ENCODE measurements around the gene TRABD2B. TPM values are rescaled to one million over a fixed set of nuclear protein-coding genes. Genes with fewer than 3 reads are reported as not detected.

Gene TRABD2B
- total and polyA plus RNA-seq, 2 of the 13 experiments (the other 11 are each of a cell fraction or from before 2014, with no cell fraction given), result 0.04 TPM; not detected in 1

- BruUV-seq (replicated peaks), result no TSS peak
- Histone ChIP-seq H3K9me3 (ENCODE audit: low read length) (no peaks in the 10 kb centered on the region), H3K4me3 (replicated peaks in 1 of 3; ENCODE audit: insufficient read depth in 1 of 3, low read depth in 2 of 3, low read length in 3 of 3) (no peak overlapping the region), H3K27me3 (ENCODE audit: control insufficient read depth in 1 of 2, insufficient read depth in 2 of 2, low read length in 2 of 2) (no peaks in the 10 kb centered on the region; a peak in 2 of 5 replicates), H3K4me2 (ENCODE audit: low read depth, low read length) (no peak overlapping the region), H3K36me3 (replicated peaks in 1 of 2; ENCODE audit: control insufficient read depth in 1 of 2, insufficient read depth in 2 of 2, low read length in 2 of 2) (no peaks in the 10 kb centered on the region), H4K20me1 (ENCODE audit: insufficient read depth, low read length) (no peaks in the 10 kb centered on the region), H3K27ac (ENCODE audit: extremely low read length, insufficient read depth, low read length) (no peak overlapping the region), H2AFZ (ENCODE audit: low read length) (no peak overlapping the region), H3K9ac (ENCODE audit: insufficient read depth, low read depth, low read length) (no peak overlapping the region), H3K79me2 (ENCODE audit: insufficient read depth, low read length) (no peaks in the 10 kb centered on the region), H3K4me1 (ENCODE audit: insufficient read depth, low read length) (no peaks in the 10 kb centered on the region)
- no peak for TF ChIP-seq ZNF562 (CRISPR knock-in tag; IDR thresholded peaks at IDR 0.05; ENCODE audit: borderline replicate concordance)
- TF ChIP-seq SNAPC5 (CRISPR knock-in tag; IDR thresholded peaks at IDR 0.05; ENCODE audit: borderline replicate concordance), result no peak
- TF ChIP-seq PREB (CRISPR knock-in tag; IDR thresholded peaks at IDR 0.05), result no peak
- TF ChIP-seq ZNF761 (CRISPR knock-in tag; conservative IDR thresholded peaks at IDR 0.05), result no peak
- TF ChIP-seq ZNF253 (CRISPR knock-in tag; IDR thresholded peaks at IDR 0.05; ENCODE audit: borderline replicate concordance), result no peak
- no peak for TF ChIP-seq ZZZ3 (CRISPR knock-in tag; IDR thresholded peaks at IDR 0.05; ENCODE audit: borderline replicate concordance)
- TF ChIP-seq EHMT2 (IDR thresholded peaks at IDR 0.05; ENCODE audit: borderline replicate concordance, low read depth, low read length), result no peak
- no peak for TF ChIP-seq ZBTB20 (CRISPR knock-in tag; IDR thresholded peaks at IDR 0.05; ENCODE audit: borderline replicate concordance, low read depth)
- no peak for TF ChIP-seq FLYWCH1 (CRISPR knock-in tag; IDR thresholded peaks at IDR 0.05)
- TF ChIP-seq ZNF276 (CRISPR knock-in tag; IDR thresholded peaks at IDR 0.05; ENCODE audit: low read depth), result no peak
- no peak for TF ChIP-seq HIVEP1 (CRISPR knock-in tag; IDR thresholded peaks at IDR 0.05)
- TF ChIP-seq NPAS2 (CRISPR knock-in tag; IDR thresholded peaks at IDR 0.05; ENCODE audit: borderline replicate concordance), result no peak
- no peak for TF ChIP-seq ZNF788 (CRISPR knock-in tag; IDR thresholded peaks at IDR 0.05; ENCODE audit: borderline replicate concordance)
- TF ChIP-seq NFIC (IDR thresholded peaks at IDR 0.05; ENCODE audit: low read length), result no peak
- TF ChIP-seq NONO (IDR thresholded peaks at IDR 0.05), result no peak
- no peak for TF ChIP-seq NONO (CRISPR knock-in tag; conservative IDR thresholded peaks at IDR 0.05)
- no peak for TF ChIP-seq HOXD1 (CRISPR knock-in tag; IDR thresholded peaks at IDR 0.05)
- TF ChIP-seq DBP (CRISPR knock-in tag; IDR thresholded peaks at IDR 0.05; ENCODE audit: not compliant biosample characterization), result no peak
- no peak for TF ChIP-seq NFYC (CRISPR knock-in tag; IDR thresholded peaks at IDR 0.05)
- in situ Hi-C loops (cut with HindIII; ENCODE audit: extremely low pct_ligation_motif_present, low pct_unique_long_range_greater_than_20kb) (no loop called here), intact Hi-C loops (cut with micrococcal nuclease; ENCODE audit: unreplicated experiment) (no loop called here)
- no peak for ATAC-seq
- 55% methylated on average over 8 of the region's 10 CpGs for whole genome bisulfite sequencing (ENCODE audit: low lambda C conversion rate)
- FAIRE-seq, result no peak
- ChIA-PET CTCF (ENCODE audit: low intra/inter-chr PET ratio, low total read pairs) (no interaction called here), POLR2A (no interaction called here)
- DNase-seq (ENCODE audit: low spot score), result no peak
Observed at GRCh38 chr1:48033495-48034045, 36.4 kb upstream of the TRABD2B start.
